K562 (cell line): Measurements from ENCODE around the gene RPL10A. TPM values are rescaled to one million over a fixed set of nuclear protein-coding genes. Genes with fewer than 3 reads are reported as not detected.

Experiments
- DPF2 ChIP-seq: fragments of 450-650 bp; IDR thresholded peaks from 2 replicates; pipeline ENCODE4 v1.6.1; 2016
- E2F8 ChIP-seq: fragments of 450-650 bp; IDR thresholded peaks from 2 replicates; pipeline ENCODE4 v1.7.1; 2018; ENCODE audit warnings: mild to moderate bottlenecking, low read depth; ENCODE audit not compliant: partially characterized antibody
- EP400 ChIP-seq: fragments of 450-650 bp; IDR thresholded peaks from 2 replicates; pipeline ENCODE4 v1.6.1; 2017; ENCODE audit warnings: antibody characterized with exemption, mild to moderate bottlenecking, moderate library complexity
- FOXP1 ChIP-seq: sonication (generic); formaldehyde crosslinking; IDR thresholded peaks from 2 replicates; pipeline ENCODE4 v1.8.0; 2022; ENCODE audit warnings: mild to moderate bottlenecking, missing genetic modification reagents
- LARP7 ChIP-seq: fragments of 450-650 bp; IDR thresholded peaks from 2 replicates; pipeline ENCODE4 v1.6.1; 2016
- MBD1 ChIP-seq: fragments of 250-450 bp; sonication (Bioruptor Pico); IDR thresholded peaks from 2 replicates; pipeline ENCODE4 v1.8.0; 2022; ENCODE audit warnings: inconsistent platforms
- MXI1 ChIP-seq: IDR thresholded peaks from 2 replicates; pipeline ENCODE4 v1.6.1; 2011; ENCODE audit warnings: low read depth, mild to moderate bottlenecking, improper control_type of control experiment, low read length
- NKRF ChIP-seq: fragments of 450-650 bp; IDR thresholded peaks from 2 replicates; pipeline ENCODE4 v1.6.1; 2016; ENCODE audit warnings: borderline replicate concordance
- RBM25 ChIP-seq: fragments of 200-400 bp; formaldehyde crosslinking; IDR thresholded peaks from 2 replicates; pipeline ENCODE4 v1.6.1; 2018; ENCODE audit warnings: low read length, low read depth, moderate library complexity; ENCODE audit not compliant: severe bottlenecking
- ZNF511 ChIP-seq: sonication (generic); formaldehyde crosslinking; IDR thresholded peaks from 2 replicates; pipeline ENCODE4 v1.8.0; 2022; ENCODE audit warnings: mild to moderate bottlenecking, missing genetic modification reagents
- ZNF592 ChIP-seq: fragments of 450-650 bp; IDR thresholded peaks from 2 replicates; pipeline ENCODE4 v1.6.1; 2017; ENCODE audit warnings: antibody characterized with exemption, mild to moderate bottlenecking
- polyA plus RNA-seq, 8 experiments: library from polyadenylated mRNA; depleted of rRNA in 4 of 8; stranded (reverse) in 5 of 8; unstranded in 3 of 8; fragments of >200 nt; fragmentation: Nextera tagmentation in 2 of 8; fragmentation: Illumina TruSeq in 1 of 8; extraction: Ambion mirVana in 2 of 8; extraction: Trizol in 1 of 8; gene quantifications; 2 replicates each; pipeline versions ENCODE4 v1.2.1 to v1.2.3, GENCODE V29; 2011 to 2014; ENCODE audit warnings: inconsistent platforms in 1 of 8, missing spikeins in 1 of 8
- total RNA-seq, 7 experiments: library from RNA; depleted of rRNA in 6 of 7; stranded (reverse); fragments of >200 nt in 6 of 7; fragmentation: Illumina TruSeq in 2 of 7; extraction: Trizol in 2 of 7; gene quantifications; 2 replicates each; pipeline versions ENCODE4 v1.2.1 to v1.2.3, GENCODE V29; 2011 to 2021; ENCODE audit warnings: low replicate concordance in 1 of 7

Gene RPL10A
- total and polyA plus RNA-seq, 9 of the 15 experiments (the other 6 are each of a cell fraction or from before 2014, with no cell fraction given) = 1,589 to 3,237 (median 2,116) TPM

- TF ChIP-seq MBD1 (CRISPR knock-in tag) (no peak), E2F8 (no peak), NKRF (0 out of 2 replicates have a peak, but pooled peaks have one; percentile 9), LARP7 (no peak), ZNF511 (no peak), EP400 (peak; percentile 35; the same call in 1 of the 2 replicates), ZNF592 (peak; percentile 57; the same call in 1 of the 2 replicates), FOXP1 (CRISPR knock-in tag) (no peak), RBM25 (no peak), MXI1 (peak; percentile 49; the same call in 1 of the 2 replicates), DPF2 (peak; percentile 36; the same call in 1 of the 2 replicates)
Observed at GRCh38 chr6:35453236-35453635, 15.0 kb upstream of the RPL10A start (continued).
